Fibroblast of skin of back (primary cell): ENCODE measurements around the gene ATRNL1.

ENCODE experiments used
- DNase-seq: peaks from one replicate; pipeline ENCODE4 v3.0.0-alpha.2; 2013

Gene ATRNL1

DNA sequence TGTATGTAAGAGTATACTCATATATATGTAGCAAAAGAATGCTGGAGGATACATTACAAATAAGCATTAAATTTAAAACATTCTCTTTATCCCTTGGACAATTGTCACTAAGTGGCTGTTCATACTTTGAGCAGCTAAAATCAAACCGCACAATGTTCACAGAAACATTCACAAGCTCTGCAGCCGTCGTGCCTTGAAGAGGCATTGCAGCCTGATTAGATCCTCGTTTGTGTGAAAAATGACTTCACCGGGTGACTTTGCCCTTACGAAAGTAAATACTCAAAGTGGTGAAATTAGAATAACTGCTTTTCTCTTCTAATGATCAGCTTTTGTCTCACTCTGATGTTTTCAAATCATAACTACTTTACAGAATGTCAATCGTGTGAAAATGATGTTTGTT, 860.8 kb downstream of the ATRNL1 start:
- no peak for DNase-seq

DNA sequence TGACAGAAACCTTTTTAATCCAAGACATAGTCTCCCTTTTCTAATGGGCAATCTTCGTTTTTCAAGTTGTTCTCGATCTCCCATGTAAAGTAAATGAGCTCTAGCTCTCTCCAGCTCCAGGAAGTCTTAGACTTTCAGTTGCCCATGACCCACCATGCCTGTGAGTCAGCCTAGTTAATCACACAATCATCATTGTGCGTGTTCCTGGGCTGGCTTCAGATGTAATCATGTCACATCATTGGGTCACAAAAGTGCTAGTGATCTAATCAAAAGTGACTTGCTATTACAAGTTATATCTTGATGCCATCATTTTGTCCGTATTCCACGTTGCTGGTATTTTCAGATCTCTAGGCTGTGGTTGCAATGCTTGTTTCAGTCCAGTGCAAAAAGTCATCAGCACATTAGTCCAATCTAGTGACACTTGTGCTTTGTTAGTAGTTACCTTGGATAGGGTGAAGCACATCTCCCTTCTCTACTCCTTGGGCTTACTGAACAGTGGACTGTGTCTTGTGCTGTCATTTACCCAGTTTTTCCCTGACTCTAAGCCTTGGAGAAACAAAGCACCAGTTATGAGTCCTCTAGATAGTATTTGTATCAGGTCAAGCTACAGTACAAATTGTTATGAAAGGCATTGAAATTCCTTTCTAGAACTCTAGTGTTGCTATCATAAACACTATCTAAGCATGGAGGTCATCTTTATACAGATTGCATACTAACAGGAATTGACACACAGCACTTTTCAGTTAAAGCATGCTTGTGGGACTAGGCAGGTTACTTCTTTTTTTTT, 863.3 kb downstream of the ATRNL1 start:
- peak; percentile 41 for DNase-seq

DNA sequence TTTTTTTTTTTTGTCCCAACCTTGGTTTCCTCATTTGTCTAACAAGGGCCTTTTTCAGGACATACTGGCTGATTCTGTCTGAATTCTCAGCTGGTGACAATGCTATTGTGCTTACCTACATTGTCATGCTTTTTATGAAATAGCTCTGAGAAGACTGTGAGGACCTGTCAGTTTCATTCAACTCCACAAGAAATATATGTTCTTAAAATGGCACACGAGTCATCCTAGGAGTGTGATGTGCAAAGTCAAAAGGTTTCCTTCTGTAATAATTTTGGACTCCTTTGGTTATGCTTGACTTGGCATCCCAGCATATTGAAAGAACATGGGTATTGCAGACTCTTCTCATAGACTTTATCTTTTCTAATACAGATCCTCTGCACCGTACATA, 863.8 kb downstream of the ATRNL1 start:
- DNase-seq = no peak

DNA sequence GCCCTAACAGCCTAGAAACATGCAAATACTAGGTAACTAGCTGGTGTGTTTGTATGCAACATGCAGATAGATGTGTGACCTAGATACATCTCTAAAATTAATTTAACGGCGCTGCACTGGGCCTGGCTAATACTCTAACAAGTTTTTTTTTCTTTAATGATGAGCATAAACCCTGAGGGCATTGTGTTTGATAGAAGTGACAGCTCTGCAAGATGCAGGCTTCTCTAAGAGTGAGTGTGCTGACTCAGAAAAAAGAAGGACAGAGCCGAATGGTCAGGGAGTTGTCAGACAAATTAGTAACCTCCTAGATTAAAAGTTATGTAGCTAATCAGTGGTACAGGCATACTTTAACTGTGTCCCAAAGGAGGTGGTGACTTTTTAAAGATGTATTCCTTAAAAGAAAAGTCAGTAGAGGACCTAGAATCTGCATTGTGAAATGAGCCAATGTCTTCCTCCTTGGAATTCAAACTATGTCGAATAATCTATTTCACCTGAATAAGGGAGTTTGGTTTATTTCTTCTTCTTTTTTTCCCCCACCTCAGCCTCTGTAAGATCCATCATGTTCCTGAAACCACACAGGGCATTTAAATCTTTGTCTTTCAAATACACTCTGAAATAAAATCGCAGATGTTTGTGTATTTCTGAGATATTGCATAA, 864.7 kb downstream of the ATRNL1 start:
- no peak for DNase-seq

DNA sequence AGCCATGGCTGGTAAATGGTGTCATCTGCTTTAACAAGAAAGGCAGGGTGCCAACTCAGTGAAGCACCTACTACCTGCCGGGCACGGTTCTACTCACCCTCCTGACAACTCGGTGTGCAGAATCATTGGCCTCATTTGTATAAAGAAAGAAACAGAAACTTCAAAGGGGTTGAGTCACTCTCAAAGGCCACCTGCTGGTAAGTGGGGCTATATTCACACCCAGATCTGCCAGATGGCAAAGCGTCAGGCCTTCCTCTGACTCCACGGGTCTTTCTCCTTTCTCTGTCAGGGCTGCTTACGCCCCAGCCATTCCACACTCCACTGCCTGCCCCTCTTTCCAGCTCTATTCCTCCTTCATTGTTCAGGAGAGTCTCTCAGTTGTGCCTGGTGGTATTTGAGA, 870.7 kb downstream of the ATRNL1 start:
- DNase-seq = no peak

DNA sequence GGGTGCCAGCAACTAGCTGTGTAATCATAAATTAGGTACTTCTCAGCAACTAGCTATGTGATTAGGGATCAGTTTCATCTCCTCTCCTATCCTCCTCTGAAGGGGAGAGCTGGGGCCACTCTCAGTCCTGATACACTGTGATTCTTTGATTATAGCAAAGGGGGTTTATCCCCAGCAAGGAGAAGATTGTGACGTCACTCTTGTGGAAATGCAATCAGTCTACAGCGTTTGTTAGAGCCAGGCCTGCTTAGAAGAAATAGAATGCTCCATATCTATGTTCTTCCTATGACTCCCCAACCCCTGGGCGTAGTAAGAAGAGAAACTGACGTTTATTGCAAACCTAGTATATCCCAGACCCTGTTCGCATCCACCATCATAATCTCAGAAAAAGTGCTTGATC, 871.7 kb downstream of the ATRNL1 start:
- no peak for DNase-seq

DNA sequence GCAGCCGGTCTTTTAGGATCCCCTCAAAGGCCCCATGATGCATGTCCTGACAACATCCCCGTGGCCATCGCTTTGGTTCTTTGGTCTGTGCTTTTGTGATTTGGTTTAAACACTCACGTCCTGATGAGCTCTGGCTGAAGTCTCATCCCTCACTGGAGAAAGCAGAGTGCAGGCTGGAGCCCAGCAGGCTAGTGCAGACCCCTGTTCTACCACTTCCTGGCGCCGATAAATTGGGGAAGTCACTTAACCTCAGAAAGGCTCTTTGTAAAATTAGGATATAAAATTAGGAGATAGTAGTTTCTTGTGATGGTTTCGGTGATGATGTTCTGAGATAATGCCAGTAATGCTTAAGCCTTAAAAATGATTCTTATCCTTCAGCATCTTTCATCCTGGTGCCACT, 872.2 kb downstream of the ATRNL1 start:
- DNase-seq = no peak

DNA sequence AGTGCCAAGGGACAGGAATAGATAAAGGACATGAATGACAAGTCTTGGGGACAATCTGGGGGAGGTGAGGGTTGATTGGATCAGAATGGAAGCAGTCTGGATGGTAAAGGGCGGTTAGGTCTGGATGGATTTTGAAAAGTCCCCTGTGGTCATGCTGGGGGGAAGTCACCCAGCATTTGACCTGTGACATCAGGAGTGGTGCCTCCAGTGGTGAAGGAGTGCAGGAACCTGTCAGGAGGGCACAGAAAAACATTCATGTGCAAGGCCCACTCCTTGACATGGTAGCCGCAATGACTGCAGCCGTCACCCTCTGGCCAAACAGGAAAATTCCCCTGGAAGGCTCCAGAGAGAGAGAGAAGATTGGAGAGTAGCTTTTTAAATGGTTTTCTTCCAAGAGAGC, 875.1 kb downstream of the ATRNL1 start:
- no peak for DNase-seq

DNA sequence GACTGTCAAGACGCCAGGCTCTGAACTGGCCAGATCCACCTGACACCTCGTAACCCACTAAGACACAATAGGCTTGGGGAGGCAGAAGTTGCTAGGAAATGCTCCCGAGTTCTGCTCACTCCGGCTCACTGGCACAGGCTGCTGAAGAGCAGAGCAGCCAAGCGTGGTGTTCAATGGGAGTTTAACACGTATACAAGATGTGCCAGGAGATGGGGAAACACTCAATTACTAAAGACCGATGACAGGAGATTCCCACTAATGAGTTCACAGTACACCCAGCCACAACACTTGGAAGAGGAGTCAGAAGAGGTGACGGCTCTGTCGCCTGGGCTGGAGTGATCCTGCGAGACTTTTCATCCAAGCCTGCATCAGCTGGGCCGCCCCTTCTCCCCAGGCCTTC, 876.4 kb downstream of the ATRNL1 start:
- DNase-seq = no peak

DNA sequence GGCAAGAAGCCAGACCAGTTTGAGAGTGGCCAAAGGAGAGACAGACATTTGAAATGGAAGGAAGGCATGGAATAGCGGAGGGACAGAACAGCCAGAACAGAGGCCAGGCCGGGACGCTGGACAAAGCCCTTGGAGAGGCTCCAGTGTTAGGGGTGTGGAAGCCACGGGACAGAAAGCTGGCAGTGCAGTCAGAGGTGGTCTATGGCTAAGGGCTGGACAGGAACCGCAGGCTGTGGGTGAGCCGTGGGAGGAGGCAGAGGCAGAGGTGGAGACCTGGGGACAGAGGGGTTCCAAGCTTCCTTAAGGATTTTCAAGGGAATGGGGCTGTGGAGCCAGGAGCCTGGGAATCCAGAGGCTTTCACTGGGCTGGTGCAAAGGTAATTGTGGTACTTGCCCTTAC, 878.8 kb downstream of the ATRNL1 start:
- no peak for DNase-seq

DNA sequence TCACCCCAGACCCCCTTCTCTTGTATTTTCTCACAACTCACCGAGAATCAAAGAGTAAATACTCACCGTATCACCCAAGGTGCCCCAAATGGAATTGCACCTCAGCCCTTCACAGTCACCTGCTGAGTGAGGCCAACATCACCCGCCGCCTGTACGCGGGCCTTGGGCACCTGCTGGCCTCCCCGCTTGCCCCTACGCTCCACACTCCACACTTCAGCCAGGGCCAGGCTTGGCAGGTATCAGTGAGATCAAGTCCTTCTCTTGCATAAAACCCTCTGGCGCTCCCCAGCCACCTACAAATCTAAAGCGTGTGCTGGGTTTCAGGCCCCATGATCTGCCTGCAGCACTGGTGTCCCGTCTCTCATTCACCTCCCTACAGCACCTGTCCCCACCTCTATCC, 879.3 kb downstream of the ATRNL1 start:
- DNase-seq = no peak

DNA sequence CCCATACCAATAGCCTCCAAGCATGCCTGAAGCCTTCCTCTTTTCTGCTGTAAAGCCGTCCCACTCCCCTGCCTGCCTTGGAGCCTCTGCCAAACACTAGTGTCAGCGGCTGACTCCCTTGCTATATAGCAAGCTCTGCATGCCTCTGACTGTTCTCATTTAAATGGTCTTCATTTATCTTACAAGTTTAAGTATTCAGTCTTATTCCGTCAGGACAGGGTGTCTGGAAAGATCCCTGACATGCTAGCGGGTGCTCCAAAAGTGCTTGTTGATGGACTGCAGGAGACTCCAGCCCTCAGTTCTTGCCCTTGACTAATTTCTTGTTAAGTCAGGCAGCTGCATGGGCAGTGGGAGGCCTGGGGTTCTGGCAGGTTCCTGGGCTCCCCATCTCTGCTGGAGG, 881.2 kb downstream of the ATRNL1 start:
- no peak for DNase-seq

DNA sequence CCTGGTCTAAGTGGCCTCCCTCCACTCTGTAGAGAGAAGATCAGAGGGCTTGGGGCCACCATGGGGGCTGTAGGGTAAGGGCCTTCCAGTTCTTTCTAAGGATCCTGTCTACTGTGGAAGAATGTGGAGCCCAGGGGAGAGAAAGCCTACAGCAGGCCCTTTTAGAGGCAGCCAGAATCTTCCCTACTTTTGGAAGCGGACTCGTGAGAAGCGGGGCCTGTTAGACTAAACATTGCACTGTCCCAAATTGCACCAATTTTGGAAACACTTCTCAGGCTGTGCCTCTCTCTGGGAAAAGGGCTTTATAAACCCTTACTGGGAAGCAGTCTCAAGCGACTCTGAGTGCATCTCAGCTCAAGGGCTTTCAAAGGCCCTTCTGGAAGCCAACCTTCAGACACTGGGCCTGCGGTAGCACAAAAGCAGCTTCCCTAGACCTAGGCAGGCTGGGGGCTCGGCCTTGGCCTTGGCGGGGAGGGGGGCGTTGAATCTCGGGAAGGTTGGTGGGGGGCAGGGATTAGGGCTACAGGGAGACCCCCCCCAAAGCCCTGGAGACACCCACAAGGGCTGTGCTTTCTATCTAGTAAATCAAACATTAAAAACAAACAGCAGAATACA, 881.8 kb downstream of the ATRNL1 start:
- DNase-seq = no peak

DNA sequence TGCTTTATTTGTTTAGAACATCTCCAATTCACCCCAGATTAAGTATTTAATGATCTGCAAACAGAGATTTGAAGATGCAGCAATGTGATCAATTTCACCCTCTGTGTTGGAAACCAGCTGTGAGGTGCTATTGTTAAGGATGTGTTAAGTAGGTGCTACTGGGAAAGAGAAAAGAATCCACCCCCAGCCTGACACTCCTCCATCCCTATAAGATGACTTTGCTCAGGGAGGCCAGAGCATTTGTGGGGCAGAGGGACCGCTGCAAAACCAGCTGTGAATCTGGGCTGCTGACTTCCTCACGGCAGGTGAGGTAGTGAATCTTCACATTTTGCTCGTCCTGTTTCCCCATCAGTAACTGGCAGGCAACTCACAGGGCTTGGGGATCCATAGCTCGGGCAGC, 882.3 kb downstream of the ATRNL1 start:
- no peak for DNase-seq

DNA sequence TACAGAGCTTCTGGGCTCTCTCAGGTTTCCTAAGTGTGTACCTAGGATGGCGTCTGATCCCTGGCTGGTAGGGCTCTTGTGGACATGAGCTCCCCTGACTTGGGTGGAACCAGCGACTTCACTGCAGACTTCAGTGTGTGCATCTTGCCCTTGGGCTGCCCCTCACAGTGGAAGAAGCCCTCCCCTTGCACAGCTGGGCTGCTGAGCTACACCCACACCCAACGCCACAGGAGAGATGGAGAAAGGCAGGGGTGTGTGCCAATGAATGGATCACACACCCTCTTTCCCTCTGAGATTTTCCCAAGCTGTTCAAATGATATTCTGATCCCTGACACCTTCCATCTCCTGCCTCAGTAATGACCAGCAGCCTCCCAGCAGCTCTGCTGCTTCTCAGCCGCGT, 883.2 kb downstream of the ATRNL1 start:
- DNase-seq = no peak

DNA sequence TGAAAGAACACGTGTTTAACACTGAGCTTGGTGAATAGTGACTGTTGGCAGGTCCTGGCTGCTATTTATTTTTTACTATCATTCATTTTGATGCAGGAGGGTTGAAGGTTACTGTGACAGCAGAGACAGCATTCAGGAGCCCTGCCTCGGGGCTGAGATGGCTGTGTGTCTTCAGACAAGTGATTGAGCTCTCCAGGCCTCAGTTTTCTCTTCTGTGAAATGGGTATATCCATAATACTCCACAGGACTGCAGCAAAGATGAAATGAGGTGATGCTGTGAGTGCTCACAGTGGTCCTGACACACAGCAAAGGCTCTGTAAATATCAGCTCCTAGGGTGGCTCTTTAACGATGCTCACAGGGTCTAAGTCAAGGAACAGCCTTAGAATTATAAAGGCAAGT, 884.7 kb downstream of the ATRNL1 start:
- no peak for DNase-seq

DNA sequence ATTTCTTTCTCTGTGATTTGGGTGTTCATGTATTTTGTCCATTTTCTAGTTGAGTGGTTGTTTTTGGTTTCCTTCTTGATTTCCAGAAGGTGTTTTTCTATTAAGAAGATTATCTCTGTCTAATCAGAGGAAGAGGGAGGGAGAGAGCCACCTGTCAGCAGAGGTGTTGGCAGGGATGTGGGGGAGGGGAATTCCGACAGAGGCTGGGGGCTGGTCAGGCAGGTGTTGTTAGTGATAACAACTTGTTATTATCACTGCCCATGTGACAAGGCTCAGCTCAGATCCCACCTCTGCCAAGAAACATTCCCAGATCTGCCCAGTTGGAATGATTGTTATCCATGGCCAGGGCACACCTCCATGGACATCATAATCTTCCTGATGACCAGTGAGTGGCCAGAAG, 886.4 kb downstream of the ATRNL1 start:
- no peak for DNase-seq

DNA sequence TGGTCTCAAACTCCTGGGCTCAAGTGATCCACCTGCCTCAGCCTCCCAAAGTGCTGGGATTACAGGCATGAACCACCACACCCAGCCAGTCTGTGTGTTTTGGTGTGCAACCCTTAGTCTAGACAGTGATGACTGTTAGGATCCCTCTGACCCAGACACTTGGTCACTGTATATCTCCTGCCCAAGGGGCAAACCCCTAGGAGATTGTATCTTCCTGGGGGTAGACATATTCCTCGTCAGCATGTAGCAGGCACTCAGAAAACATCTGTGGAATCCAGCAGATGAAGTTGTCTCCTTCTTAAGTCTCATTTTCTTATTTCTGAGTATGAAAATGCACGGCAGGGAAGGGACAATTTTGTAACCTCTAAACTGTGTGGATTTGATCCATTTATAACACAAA, 887.3 kb downstream of the ATRNL1 start:
- peak; percentile 48 for DNase-seq

DNA sequence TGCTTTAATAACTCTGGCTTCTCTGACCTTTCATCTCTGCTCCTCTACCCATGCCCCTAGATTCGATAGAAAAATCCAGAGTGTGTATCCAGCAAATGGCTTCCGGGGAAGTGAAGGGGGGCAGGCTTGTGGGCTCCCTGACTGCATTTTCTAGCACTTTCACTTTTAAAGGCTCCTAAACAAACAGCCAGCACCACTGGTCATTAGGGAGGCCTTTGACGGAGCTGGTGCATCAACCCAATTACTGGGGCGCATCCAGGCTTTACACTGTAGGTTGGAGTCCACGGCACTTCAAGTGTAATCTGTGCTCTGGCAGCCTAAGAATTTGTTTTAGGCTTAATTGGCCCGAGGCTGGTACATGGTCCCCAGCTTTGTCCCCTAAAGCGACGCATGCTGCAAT, 887.9 kb downstream of the ATRNL1 start:
- DNase-seq = no peak

DNA sequence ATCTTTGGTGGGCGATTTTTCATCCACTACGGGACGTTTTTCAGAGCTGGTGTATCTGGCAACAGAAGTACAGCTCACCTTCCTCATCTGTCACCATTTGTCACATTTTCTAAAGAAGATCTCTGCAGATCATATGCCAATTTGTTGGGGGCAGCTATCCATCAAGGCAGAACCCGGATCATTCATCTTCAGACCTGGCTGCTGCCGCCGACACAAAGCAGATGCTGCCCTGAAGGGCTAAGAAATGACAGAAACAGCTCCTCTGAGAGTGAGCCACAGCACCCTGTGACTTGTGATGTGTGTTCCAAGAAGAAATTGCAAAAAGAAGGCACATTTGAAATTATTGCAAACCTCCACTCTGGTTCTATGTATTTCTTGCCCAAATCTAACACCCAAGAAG, 888.9 kb downstream of the ATRNL1 start:
- DNase-seq = no peak

DNA sequence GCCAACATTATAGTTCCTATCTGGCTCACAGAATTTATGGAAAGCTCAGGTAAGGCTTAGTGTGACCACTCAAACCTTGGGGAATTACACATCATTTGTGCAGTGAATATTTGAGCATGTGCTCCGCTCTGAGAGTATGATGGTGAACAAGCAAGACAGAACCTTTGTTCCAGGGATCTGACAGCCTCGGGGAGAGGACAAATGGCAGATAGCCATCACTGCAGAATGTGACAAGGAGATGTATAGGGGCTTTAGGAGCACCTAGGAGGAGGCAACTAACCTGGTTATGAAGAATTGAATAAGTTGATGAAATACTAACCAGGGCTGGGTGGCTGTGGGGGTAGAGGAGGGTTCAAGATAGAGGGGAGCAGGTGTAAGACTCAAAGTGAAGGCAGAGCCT, 889.4 kb downstream of the ATRNL1 start:
- no peak for DNase-seq

DNA sequence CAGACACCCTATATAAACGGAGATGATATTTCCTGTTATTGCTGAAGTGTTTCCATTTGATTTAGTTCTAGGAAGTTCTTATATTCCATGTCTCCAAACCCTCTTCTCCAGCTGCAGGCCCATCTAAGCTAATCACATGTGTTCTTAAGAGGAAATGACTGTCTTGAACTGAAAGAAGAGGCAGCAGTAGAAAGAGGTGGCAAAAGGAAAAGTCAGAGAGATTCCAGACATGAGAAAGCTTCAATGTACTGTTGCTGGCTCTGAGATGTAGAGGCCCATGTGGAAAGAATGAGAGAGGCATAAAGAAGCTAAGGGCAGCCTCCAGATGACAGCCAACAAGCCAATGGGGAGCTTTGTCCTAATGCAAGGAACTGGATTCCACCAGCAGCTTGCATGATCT, 892.6 kb downstream of the ATRNL1 start:
- peak; percentile 18 for DNase-seq

DNA sequence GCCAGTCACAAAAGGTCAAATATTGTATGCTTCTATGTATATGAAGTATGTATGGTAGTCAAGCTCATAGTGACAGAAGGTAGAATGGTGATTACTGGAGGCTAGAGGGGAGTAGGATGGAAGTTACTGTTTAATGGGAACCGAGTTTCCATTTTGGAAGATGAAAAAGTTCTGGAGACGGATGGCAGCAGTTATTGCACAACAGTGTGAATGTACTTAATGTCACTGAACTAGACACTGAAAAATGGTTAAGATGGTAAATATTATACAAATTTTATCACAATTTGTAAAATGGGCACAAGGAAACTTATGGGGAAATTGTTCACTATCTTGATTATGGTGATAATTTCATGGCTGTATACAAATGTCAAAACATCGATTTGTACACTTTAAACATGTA, 895.2 kb downstream of the ATRNL1 start:
- no peak for DNase-seq

DNA sequence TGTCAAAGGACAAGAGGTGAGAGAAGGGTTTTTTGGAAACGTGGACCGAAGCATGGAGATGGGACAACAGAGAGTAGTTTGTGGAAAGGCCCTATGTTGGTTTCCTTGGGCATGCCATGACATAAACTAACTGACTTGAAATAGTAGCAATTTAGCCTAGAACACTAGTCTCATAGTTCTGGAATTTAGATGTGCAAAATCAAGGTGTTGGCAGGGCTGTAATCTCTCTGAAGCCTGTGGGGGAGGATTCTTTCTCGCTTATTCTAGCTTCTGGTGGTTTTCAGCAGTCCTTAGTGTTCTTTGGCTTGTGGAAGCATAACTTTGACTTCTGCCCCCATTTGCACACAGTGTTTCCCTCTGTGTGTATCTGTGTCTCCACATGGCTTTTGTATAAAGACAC, 896.5 kb downstream of the ATRNL1 start:
- DNase-seq = no peak
